Fibroblast of upper back skin (primary cell): ENCODE results near the gene POLA2.

Experiments used
- DNase-seq: peaks from one replicate; pipeline ENCODE4 v3.0.0-alpha.2; 2013

Gene POLA2

GRCh38 chr11:65341856-65342255 lies 80.1 kb downstream of the POLA2 start:
- no peak for DNase-seq
